WTC11 (cell line): ENCODE data around the gene CPEB3. TPM values are rescaled to one million over a fixed set of nuclear protein-coding genes. Genes with fewer than 3 reads are reported as not detected.

Experiments used
- ATAC-seq: fragments of 200-7000 bp; cut with Tn5 transposase; 2 replicates; pipeline ENCODE4 v1.10.0; 2021; ENCODE audit warnings: mild to moderate bottlenecking, moderate library complexity
- CTCF ChIA-PET: fragments of 300-600 bp; sonication (Branson Sonifier 250); formaldehyde crosslinking; loops from one replicate; lab custom pipeline; 2021; ENCODE audit warnings: antibody characterized with exemption; lab: Charles Lee
- POLR2A ChIA-PET: fragments of 350-600 bp; sonication (Branson Sonifier 250); formaldehyde crosslinking; loops from one replicate; lab custom pipeline; 2021; ENCODE audit warnings: antibody characterized with exemption; lab: Charles Lee
- DNase-seq: peaks from one replicate; pipeline ENCODE4 v3.0.0; 2021; ENCODE audit warnings: low spot score
- H3K27ac Mint-ChIP-seq: 2 replicates; pipeline ENCODE4 v1.8.0; 2021; ENCODE audit warnings: mixed read lengths
- H3K27me3 Mint-ChIP-seq: 2 replicates; pipeline ENCODE4 v1.8.0; 2021; ENCODE audit warnings: low read depth, mild to moderate bottlenecking, moderate library complexity, mixed read lengths
- H3K36me3 Mint-ChIP-seq: 2 replicates; pipeline ENCODE4 v1.8.0; 2021; ENCODE audit warnings: mixed read lengths
- H3K4me1 Mint-ChIP-seq: 2 replicates; pipeline ENCODE4 v1.8.0; 2022; ENCODE audit warnings: mixed read lengths
- H3K4me3 Mint-ChIP-seq: 2 replicates; pipeline ENCODE4 v1.8.0; 2021; ENCODE audit warnings: mild to moderate bottlenecking, moderate library complexity, mixed read lengths
- H3K9me3 Mint-ChIP-seq: 2 replicates; pipeline ENCODE4 v1.8.0; 2021; ENCODE audit warnings: mixed read lengths
- MXD4 ChIP-seq: fragments of 250-450 bp; sonication (Bioruptor Pico); IDR thresholded peaks from 2 replicates; pipeline ENCODE4 v1.8.0; 2021; ENCODE audit warnings: mild to moderate bottlenecking, moderate library complexity, borderline replicate concordance
- NFE2L1 ChIP-seq: sonication (generic); formaldehyde crosslinking; IDR thresholded peaks from 2 replicates; pipeline ENCODE4 v1.8.1; 2023; ENCODE audit warnings: missing genetic modification reagents
- NR3C1 ChIP-seq: sonication (generic); formaldehyde crosslinking; conservative IDR thresholded peaks from 2 replicates; pipeline ENCODE4 v1.8.1; 2023; ENCODE audit warnings: low read depth, mild to moderate bottlenecking, missing genetic modification reagents
- OVOL2 ChIP-seq: fragments of 250-450 bp; sonication (Bioruptor Pico); IDR thresholded peaks from 2 replicates; pipeline ENCODE4 v1.9.0; 2021; ENCODE audit warnings: mild to moderate bottlenecking, borderline replicate concordance
- RORB ChIP-seq: fragments of 250-450 bp; sonication (Bioruptor Pico); IDR thresholded peaks from 2 replicates; pipeline ENCODE4 v1.9.0; 2021; ENCODE audit warnings: mild to moderate bottlenecking
- TEAD1 ChIP-seq: sonication (generic); formaldehyde crosslinking; IDR thresholded peaks from 2 replicates; pipeline ENCODE4 v1.8.0; 2022; ENCODE audit warnings: mild to moderate bottlenecking, missing genetic modification reagents
- TEAD4 ChIP-seq: sonication (generic); formaldehyde crosslinking; IDR thresholded peaks from 2 replicates; pipeline ENCODE4 v1.8.0; 2022; ENCODE audit warnings: mild to moderate bottlenecking, missing genetic modification reagents
- TP53 ChIP-seq: sonication (generic); formaldehyde crosslinking; IDR thresholded peaks from 2 replicates; pipeline ENCODE4 v1.8.1; 2023; ENCODE audit warnings: mild to moderate bottlenecking, missing genetic modification reagents
- ZNF317 ChIP-seq: sonication (generic); formaldehyde crosslinking; IDR thresholded peaks from 2 replicates; pipeline ENCODE4 v1.8.1; 2023; ENCODE audit warnings: low read depth, mild to moderate bottlenecking, moderate library complexity, missing genetic modification reagents, borderline replicate concordance
- ZNF416 ChIP-seq: fragments of 250-450 bp; sonication (Bioruptor Pico); IDR thresholded peaks from 2 replicates; pipeline ENCODE4 v1.9.0; 2021; ENCODE audit warnings: mild to moderate bottlenecking, inconsistent platforms
- ZNF671 ChIP-seq: fragments of 250-450 bp; sonication (Bioruptor Pico); IDR thresholded peaks from 2 replicates; pipeline ENCODE4 v1.8.0; 2021; ENCODE audit warnings: mild to moderate bottlenecking
- total RNA-seq: library from RNA; stranded (reverse); gene quantifications from 3 replicates; pipeline ENCODE4 v1.2.3, GENCODE V29; 2021
- TF ChIP-seq, protein P1 (sequence below): fragments of 250-450 bp; sonication (Bioruptor Pico); IDR thresholded peaks from 2 replicates; pipeline ENCODE4 v1.9.0; 2021; ENCODE audit warnings: mild to moderate bottlenecking, borderline replicate concordance
- TF ChIP-seq, protein P2 (sequence below): sonication (generic); formaldehyde crosslinking; IDR thresholded peaks from 2 replicates; pipeline ENCODE4 v1.8.1; 2023; ENCODE audit warnings: mild to moderate bottlenecking, missing genetic modification reagents, moderate library complexity

CPEB3 gene
- total RNA-seq, 1 experiment from 2014 or later = 2.4 TPM

DNA sequence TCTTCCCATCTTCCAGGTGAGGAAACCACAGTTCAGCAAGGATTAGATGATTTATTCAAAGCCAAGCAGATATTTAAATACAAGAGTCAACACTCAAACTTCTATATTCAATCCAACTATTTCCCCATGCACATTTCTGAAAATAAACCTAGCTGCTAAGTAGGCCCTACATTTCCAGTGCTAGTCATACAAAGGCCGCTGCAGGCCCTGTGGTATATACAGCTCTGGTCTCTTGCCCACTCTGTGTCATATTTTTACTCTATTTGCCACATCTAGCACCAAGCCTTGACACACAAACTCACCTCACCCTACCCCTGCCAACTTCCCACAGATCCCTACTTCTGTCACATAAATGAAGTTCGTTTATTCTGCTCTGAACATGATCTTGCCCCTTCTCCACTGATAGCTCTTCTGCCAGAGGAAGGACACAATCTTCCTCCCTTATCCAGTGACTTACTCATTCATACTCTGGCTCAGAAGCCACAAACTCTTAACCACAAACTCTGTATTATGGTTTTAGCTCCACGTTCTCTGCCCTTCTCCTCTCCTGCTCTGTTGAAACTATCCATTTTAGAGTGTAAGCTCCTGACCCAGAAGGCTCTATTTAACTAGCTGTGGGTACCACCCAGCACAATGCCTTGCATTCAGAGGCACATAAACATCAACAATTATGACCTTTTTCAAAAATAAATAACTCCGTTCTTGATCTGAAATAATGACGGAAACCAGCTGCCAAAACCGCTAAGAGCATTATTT is 180.7 kb downstream of the CPEB3 start:
- TF ChIP-seq, protein P1, sequence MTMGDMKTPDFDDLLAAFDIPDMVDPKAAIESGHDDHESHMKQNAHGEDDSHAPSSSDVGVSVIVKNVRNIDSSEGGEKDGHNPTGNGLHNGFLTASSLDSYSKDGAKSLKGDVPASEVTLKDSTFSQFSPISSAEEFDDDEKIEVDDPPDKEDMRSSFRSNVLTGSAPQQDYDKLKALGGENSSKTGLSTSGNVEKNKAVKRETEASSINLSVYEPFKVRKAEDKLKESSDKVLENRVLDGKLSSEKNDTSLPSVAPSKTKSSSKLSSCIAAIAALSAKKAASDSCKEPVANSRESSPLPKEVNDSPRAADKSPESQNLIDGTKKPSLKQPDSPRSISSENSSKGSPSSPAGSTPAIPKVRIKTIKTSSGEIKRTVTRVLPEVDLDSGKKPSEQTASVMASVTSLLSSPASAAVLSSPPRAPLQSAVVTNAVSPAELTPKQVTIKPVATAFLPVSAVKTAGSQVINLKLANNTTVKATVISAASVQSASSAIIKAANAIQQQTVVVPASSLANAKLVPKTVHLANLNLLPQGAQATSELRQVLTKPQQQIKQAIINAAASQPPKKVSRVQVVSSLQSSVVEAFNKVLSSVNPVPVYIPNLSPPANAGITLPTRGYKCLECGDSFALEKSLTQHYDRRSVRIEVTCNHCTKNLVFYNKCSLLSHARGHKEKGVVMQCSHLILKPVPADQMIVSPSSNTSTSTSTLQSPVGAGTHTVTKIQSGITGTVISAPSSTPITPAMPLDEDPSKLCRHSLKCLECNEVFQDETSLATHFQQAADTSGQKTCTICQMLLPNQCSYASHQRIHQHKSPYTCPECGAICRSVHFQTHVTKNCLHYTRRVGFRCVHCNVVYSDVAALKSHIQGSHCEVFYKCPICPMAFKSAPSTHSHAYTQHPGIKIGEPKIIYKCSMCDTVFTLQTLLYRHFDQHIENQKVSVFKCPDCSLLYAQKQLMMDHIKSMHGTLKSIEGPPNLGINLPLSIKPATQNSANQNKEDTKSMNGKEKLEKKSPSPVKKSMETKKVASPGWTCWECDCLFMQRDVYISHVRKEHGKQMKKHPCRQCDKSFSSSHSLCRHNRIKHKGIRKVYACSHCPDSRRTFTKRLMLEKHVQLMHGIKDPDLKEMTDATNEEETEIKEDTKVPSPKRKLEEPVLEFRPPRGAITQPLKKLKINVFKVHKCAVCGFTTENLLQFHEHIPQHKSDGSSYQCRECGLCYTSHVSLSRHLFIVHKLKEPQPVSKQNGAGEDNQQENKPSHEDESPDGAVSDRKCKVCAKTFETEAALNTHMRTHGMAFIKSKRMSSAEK = no peak

DNA sequence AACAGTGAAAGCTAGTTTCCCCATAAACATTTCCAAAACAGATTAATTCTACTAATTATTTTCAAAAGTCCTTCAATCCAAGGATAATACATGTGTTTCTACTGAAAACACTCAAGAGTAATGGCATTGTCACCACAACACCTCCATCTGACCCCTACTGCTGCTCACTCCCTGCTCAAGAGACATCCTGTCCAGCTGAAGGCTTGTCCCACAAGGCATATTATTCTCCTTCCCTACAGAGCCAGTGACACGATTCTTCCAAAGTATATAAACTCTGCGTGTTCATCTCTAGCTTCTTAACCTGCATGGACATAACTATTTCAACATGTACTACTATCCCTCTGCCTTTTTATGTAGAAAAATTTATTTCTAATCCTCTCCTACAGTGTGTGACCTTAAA is 182.1 kb downstream of the CPEB3 start:
- Mint-ChIP-seq H3K4me3 (no peak overlapping the region), H3K27ac (no peak overlapping the region), H3K27me3 (no peaks in the 10 kb centered on the region), H3K4me1 (no peaks in the 10 kb centered on the region), H3K9me3 (no peaks in the 10 kb centered on the region), H3K36me3 (no peaks in the 10 kb centered on the region)
- ChIA-PET CTCF (no interaction called here), POLR2A (interaction anchor here (0.6 kb wide), 1 partner anchor 10 kb away, joined by 10 read pairs; no protein-coding TSS in a partner anchor)
- DNase-seq = no peak
- TF ChIP-seq NR3C1 (CRISPR knock-in tag) (no peak), RORB (CRISPR knock-in tag) (no peak), ZNF416 (CRISPR knock-in tag) (no peak), OVOL2 (CRISPR knock-in tag) (no peak), ZNF317 (no peak), TEAD1 (CRISPR knock-in tag) (no peak), MXD4 (CRISPR knock-in tag) (no peak), NFE2L1 (CRISPR knock-in tag) (no peak), TP53 (no peak), TEAD4 (CRISPR knock-in tag) (no peak), ZNF671 (CRISPR knock-in tag) (no peak)
- TF ChIP-seq, protein P1 = no peak
- ATAC-seq = no peak

More for the DNA sequence above, 180.7 kb downstream of the CPEB3 start:
- ChIA-PET POLR2A (no interaction called here), CTCF (no interaction called here)
- Mint-ChIP-seq H3K4me3 (no peak overlapping the region), H3K36me3 (no peaks in the 10 kb centered on the region), H3K9me3 (no peaks in the 10 kb centered on the region), H3K4me1 (no peaks in the 10 kb centered on the region), H3K27ac (no peak overlapping the region), H3K27me3 (no peaks in the 10 kb centered on the region)
- ATAC-seq = no peak
- DNase-seq = no peak

DNA sequence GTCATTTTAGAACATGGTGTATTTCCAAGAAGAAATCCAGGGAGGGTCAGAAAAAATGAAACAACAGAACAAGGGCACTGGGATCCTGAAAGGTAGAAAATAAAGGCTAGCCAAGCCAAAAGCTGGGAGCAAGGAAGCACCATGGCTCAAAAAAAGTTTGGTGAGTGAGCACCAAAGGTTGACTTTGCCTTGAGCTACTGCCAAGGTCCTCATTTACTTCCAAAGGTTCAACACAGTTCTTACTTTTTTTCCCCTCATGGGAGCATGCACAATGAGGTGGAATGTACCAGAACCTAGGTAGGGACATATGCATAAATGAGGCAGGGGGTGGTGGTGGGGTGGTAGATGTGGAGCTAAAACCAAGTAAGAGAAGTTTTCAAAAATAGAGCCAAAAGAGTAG is 182.8 kb downstream of the CPEB3 start:
- TF ChIP-seq ZNF416 (CRISPR knock-in tag) (no peak), TP53 (no peak)
- TF ChIP-seq, protein P2, sequence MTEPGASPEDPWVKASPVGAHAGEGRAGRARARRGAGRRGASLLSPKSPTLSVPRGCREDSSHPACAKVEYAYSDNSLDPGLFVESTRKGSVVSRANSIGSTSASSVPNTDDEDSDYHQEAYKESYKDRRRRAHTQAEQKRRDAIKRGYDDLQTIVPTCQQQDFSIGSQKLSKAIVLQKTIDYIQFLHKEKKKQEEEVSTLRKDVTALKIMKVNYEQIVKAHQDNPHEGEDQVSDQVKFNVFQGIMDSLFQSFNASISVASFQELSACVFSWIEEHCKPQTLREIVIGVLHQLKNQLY (CRISPR knock-in tag) = no peak
- Mint-ChIP-seq H3K4me1 (no peaks in the 10 kb centered on the region), H3K36me3 (no peaks in the 10 kb centered on the region), H3K27me3 (no peaks in the 10 kb centered on the region), H3K4me3 (no peak overlapping the region), H3K27ac (no peak overlapping the region), H3K9me3 (no peaks in the 10 kb centered on the region)
- DNase-seq (no peak), ATAC-seq (no peak)
- POLR2A ChIA-PET = interaction anchor here (0.6 kb wide), 1 partner anchor 9 kb away, joined by 10 read pairs; no protein-coding TSS in a partner anchor
- CTCF ChIA-PET = no interaction called here
